T-helper 22 cell (primary cell): ENCODE results near the gene SPATA32.

Experiments used
- DNase-seq: peaks from one replicate; pipeline ENCODE4 v3.0.0-alpha.2; 2020; ENCODE audit warnings: low read depth

SPATA32 gene

GRCh38 chr17:45228763-45229539 lies 32.9 kb downstream of the SPATA32 start:
- peak; percentile 91 for DNase-seq

- no peak for DNase-seq
Observed at GRCh38 chr17:45227926-45228762, 33.8 kb downstream of the SPATA32 start.

- no peak for DNase-seq
Observed at GRCh38 chr17:45227101-45227925, 34.6 kb downstream of the SPATA32 start.

- no peak for DNase-seq
Observed at GRCh38 chr17:45226576-45226975, 35.3 kb downstream of the SPATA32 start.

GRCh38 chr17:45225964-45226530 lies 35.8 kb downstream of the SPATA32 start:
- DNase-seq, result peak; percentile 99

- peak; percentile 51 for DNase-seq
Observed at GRCh38 chr17:45225051-45225700, 36.7 kb downstream of the SPATA32 start.

GRCh38 chr17:45224671-45225050 lies 37.2 kb downstream of the SPATA32 start:
- no peak for DNase-seq

- peak; percentile 47 for DNase-seq
Observed at GRCh38 chr17:45223539-45224528, 38.1 kb downstream of the SPATA32 start.

- DNase-seq, result no peak
Observed at GRCh38 chr17:45222996-45223538, 38.8 kb downstream of the SPATA32 start.

GRCh38 chr17:45222289-45222995 lies 39.5 kb downstream of the SPATA32 start:
- no peak for DNase-seq

GRCh38 chr17:45222014-45222288 lies 39.9 kb downstream of the SPATA32 start:
- no peak for DNase-seq

- DNase-seq, result peak; percentile 50
Observed at GRCh38 chr17:45221081-45222013, 40.5 kb downstream of the SPATA32 start, which contains the start of gene FMNL1. Gene FMNL1, plus strand, starts transcription at chr17:45221885. Its CDS starts 240 bp downstream, at chr17:45222125.

- no peak for DNase-seq
Observed at GRCh38 chr17:45220079-45220478, 41.8 kb downstream of the SPATA32 start.

- peak; percentile 61 for DNase-seq
Observed at GRCh38 chr17:45218895-45219661, 42.8 kb downstream of the SPATA32 start.
